Heart left ventricle (tissue), 13 donors: ENCODE results near the gene SLC22A13.

Source experiments
- POLR2A ChIP-seq, 2 donors: fragments of 450-650 bp; IDR thresholded peaks; one replicate each; pipeline ENCODE4 v1.6.1; 2017; ENCODE audit warnings: antibody characterized with exemption in 2 of 2, mild to moderate bottlenecking in 2 of 2, moderate library complexity in 2 of 2
- TF ChIP-seq, protein P1 (sequence below), 12 donors: fragments of 200-600 bp; sonication (generic) in 4 of 12; IDR thresholded peaks; one replicate each; pipeline versions ENCODE4 v1.5.0 to v1.8.0; 2018 to 2022; ENCODE audit warnings: antibody characterized with exemption in 12 of 12, mild to moderate bottlenecking in 5 of 12
- donor health status: ischemic (EF 13 %, LVEDD 7.1; RV severe dilation, severe dysfunction).
- donor health status: DM: no; HTN: yes; CAD: no.
- donor health status: DM: no; HTN: no; CAD: no.
- donor health status: ischemic (EF 25% LVEDD 6.9; RV normal size, moderate dysfunction).
- donor health status: ischemic (EF 25% LVEDD 5.7; RV mildly dilated, moderate dysfunction).
- donor health status: ischemic (EF 35%, LVEDD 5.7; RV mildly dilated, moderate dysfunction).
- donor health status: nonischemic (EF 11% LVEDD 7.7; RV severe dilation, severe dysfunction).
- donor health status: DM: yes; HTN: yes; CAD: no.
- donor health status: PGD.
- donor health status: ischemic (EF 29% LVEDD 5.4; RV normal size, mild dysfunction).
- donor health status: nonischemic (EF 23%, LVEDD 6.1; RV moderate dilation, normal function).

DNA sequence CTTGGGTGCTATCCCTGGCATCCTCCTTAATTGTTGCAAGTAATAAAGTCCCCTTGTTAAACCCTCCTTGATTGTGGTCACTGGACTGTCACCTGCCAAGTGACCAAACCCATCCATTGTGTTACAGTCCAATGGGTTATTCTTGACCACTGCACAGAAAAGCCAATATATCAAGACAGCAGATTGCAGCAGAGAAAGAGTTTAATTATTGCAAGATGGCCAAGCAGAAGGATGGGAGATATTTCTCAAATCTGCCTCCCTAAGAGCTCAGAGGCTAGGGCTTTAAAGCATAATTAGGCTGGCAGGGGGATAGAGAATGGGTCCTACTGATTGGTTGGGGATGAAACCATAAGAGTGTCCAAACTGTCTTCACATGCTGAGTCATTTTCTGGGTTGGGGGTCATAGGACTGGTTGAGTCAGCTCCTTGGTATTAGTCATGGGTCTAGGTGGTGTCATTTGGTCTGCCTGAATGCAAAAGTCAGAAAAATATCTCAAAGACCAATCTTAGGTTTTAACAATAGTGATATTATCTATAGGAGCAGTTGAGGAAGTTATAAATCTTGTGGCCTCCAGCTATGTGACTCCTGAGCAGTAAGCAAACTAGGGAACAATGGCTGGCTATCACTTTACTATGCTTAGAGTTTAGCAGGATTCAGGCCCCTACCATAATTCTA, 61.9 kb downstream of the SLC22A13 start:
- no peak for TF ChIP-seq POLR2A (IDR thresholded peaks at IDR 0.05)
- TF ChIP-seq, protein P1, sequence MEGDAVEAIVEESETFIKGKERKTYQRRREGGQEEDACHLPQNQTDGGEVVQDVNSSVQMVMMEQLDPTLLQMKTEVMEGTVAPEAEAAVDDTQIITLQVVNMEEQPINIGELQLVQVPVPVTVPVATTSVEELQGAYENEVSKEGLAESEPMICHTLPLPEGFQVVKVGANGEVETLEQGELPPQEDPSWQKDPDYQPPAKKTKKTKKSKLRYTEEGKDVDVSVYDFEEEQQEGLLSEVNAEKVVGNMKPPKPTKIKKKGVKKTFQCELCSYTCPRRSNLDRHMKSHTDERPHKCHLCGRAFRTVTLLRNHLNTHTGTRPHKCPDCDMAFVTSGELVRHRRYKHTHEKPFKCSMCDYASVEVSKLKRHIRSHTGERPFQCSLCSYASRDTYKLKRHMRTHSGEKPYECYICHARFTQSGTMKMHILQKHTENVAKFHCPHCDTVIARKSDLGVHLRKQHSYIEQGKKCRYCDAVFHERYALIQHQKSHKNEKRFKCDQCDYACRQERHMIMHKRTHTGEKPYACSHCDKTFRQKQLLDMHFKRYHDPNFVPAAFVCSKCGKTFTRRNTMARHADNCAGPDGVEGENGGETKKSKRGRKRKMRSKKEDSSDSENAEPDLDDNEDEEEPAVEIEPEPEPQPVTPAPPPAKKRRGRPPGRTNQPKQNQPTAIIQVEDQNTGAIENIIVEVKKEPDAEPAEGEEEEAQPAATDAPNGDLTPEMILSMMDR (IDR thresholded peaks at IDR 0.05), result no peak
